Aorta (tissue), 5 donors: Measurements from ENCODE around the gene JPH3. TPM values are rescaled to one million over a fixed set of nuclear protein-coding genes. Genes with fewer than 3 reads are reported as not detected.
A peak's percentile ranks its signal among the peaks of the same experiment; 100 is the strongest.

Source experiments
- ATAC-seq: fragments of 200-7000 bp; cut with Tn5 transposase; one replicate; pipeline ENCODE4 v1.9.1; 2022; ENCODE audit warnings: moderate library complexity; ENCODE audit not compliant: low FRiP score
- DNase-seq, 2 donors: peaks; one replicate each; pipeline ENCODE4 v3.0.0-alpha.2; 2020
- H3K27ac ChIP-seq, 2 donors: one replicate each; pipeline ENCODE4 v1.5.1; 2013; ENCODE audit warnings: low read length in 2 of 2, mild to moderate bottlenecking in 2 of 2, moderate library complexity in 2 of 2, control low read depth in 1 of 2, inconsistent platforms in 1 of 2, low read depth in 1 of 2
- H3K27me3 ChIP-seq, 2 donors: one replicate each; pipeline ENCODE4 v1.6.1; 2013; ENCODE audit warnings: control low read depth in 1 of 2, low read length in 1 of 2, mild to moderate bottlenecking in 1 of 2, moderate library complexity in 1 of 2; ENCODE audit not compliant: insufficient read depth in 2 of 2, control insufficient read depth in 1 of 2
- H3K36me3 ChIP-seq, 2 donors: one replicate each; pipeline ENCODE4 v1.6.1; 2013; ENCODE audit warnings: control low read depth in 1 of 2, low read length in 1 of 2, mild to moderate bottlenecking in 1 of 2; ENCODE audit not compliant: insufficient read depth in 2 of 2, control insufficient read depth in 1 of 2
- H3K4me1 ChIP-seq, 2 donors: one replicate each; pipeline ENCODE4 v1.6.1; 2013; ENCODE audit warnings: low read length in 2 of 2, control low read depth in 1 of 2, mild to moderate bottlenecking in 1 of 2, moderate library complexity in 1 of 2; ENCODE audit not compliant: insufficient read depth in 2 of 2, control insufficient read depth in 1 of 2
- H3K4me3 ChIP-seq, 2 donors: one replicate each; pipeline ENCODE4 v1.5.1; 2013; ENCODE audit warnings: low read length in 2 of 2, control low read depth in 1 of 2, mild to moderate bottlenecking in 1 of 2
- H3K9me3 ChIP-seq: one replicate; pipeline ENCODE4 v1.6.1; 2013; ENCODE audit warnings: mild to moderate bottlenecking, low read length; ENCODE audit not compliant: control insufficient read depth
- WGBS, 2 donors: extraction: QIAGEN DNeasy Blood & Tissue Kit; methylation state at CpG; one replicate each; pipeline ENCODE4 v1.1.7; 2013; 5-methylcytosine and 5-hydroxymethylcytosine counted together
- intact Hi-C, 2 donors: fragments of 100-400 bp; cut with DNase I; formaldehyde crosslinking; loops; one replicate each; pipeline versions ENCODE4 v1.14.2 to v1.15.0; 2022
- polyA plus RNA-seq, 2 donors: library from polyadenylated mRNA; stranded (reverse); fragments of 200-250 nt; gene quantifications; one replicate each; pipeline ENCODE4 v1.2.3, GENCODE V29; 2013
- total RNA-seq, 2 donors: library from RNA; stranded (reverse); fragmentation: NEBNext Ultra II Directional; extraction: Animal tissue kit (Norgen Biotek cat#: 25700); gene quantifications; one replicate each; pipeline ENCODE4 v1.2.1, GENCODE V29; 2021
- donor health status: healthy with polysubstance abuse.
- donor health status: Bipolar disorder and iron deficiency.
- donor health status: DM: no; HTN: no; CAD: no.
- donor health status: DM: no; HTN: no; CAD: no.
- donor health status: DM: yes; HTN: yes; CAD: no.

Gene JPH3
- total and polyA plus RNA-seq, 4 donors: 0.21 to 0.26 TPM; not detected in 2

DNA sequence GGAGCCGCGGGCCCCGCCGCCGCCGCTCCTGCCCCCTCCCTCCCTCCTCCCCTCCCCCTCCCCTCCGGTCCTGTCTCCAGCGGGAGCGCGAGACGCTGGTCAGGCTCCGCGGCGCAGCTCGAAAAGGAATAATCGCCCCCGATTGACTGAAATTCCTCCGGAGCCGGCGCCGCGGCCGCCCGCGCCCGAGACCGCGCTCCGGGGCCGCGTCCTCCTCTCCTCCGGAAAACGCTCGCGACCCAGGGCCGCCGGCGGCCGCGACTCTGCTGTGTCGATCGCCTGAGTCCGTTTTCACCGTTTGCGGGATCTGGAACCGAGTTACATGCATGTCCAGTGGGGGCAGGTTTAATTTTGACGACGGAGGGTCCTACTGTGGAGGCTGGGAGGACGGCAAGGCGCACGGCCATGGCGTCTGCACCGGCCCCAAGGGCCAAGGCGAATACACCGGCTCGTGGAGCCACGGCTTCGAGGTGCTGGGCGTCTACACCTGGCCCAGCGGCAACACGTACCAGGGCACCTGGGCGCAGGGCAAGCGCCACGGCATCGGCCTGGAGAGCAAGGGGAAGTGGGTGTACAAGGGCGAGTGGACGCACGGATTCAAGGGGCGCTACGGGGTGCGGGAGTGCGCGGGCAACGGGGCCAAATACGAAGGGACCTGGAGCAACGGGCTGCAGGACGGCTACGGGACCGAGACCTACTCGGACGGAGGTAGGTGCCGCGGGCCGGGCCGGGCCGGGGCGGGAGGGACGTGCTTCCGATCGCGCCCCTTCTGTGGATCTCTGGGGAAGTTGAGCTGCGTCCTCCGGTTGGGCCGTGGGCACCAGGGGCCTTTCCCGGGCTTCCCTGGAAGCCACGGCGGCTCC, 744 bp downstream of the JPH3 start:
- H3K4me1 ChIP-seq: no peaks in the 10 kb centered on the region
- H3K27me3 ChIP-seq: no peaks in the 10 kb centered on the region
- no peaks in the 10 kb centered on the region for H3K36me3 ChIP-seq
- peak overlapping the region in 1 of 2 donors; percentile 22 for H3K4me3 ChIP-seq
- H3K9me3 ChIP-seq: peaks cover 5% of the 10 kb centered on the region
- H3K27ac ChIP-seq: no peak overlapping the region
- DNase-seq (peak in 1 of 2 donors; percentile 24), ATAC-seq (no peak)
- intact Hi-C loops: no loop called here
- 1% methylated on average over 71 to 97 of the region's 97 CpGs for WGBS, 2 donors

DNA sequence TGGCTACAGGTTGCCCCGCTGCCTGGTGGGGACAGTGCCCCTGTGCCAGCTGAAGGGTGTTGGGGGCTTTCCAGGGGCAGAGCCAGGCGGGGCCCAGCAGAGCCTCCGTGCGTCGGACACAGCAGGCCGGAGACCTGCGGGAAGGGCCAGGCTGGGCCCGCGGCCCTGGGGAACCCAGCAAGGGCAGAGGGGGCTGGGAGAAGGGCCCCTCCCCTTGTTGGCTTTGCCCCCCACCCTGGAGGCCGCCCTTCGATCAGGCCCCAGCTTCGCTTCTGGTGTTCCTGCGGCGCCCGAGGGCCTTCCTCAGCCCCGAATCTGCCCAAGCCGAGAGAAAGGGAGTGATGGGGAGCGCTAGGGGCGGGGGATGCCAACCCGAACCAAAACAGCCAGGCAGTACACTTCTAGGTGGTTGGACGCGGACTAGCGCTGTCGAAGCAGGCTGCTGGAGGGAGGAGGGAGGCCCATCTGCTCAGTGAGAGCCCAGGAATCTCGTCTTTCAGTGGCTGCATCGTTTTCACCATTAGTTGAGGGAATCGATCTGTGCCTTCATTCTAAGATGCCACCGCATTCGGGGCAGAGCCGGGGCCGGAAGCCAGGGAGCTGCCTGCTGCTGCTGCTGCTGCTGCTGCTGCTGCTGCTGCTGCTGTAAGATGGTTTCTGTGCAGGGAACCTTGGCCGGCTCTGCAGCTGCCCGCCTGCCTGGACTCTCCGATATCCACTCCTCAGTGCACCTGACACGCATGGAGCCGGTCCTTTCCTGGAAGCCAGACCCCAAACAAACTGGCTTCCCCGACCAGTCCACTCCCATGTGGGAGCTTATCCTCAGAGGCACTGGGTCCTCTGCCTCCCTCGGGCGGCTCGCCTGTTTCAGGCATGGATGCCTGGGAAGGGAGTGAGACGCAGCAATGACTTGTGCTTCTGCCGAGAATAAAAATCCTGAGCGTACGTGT, 1.7 kb downstream of the JPH3 start:
- peaks cover 5% of the 10 kb centered on the region for H3K9me3 ChIP-seq
- intact Hi-C loops: no loop called here
- H3K4me1 ChIP-seq: no peaks in the 10 kb centered on the region
- peak in 1 of 2 donors; percentile 37 for DNase-seq
- no peak overlapping the region for H3K27ac ChIP-seq
- H3K4me3 ChIP-seq: no peak overlapping the region
- ATAC-seq: no peak
- H3K36me3 ChIP-seq: no peaks in the 10 kb centered on the region
- 10 to 13% methylated on average over 36 to 44 of the region's 44 CpGs for WGBS, 2 donors
- no peaks in the 10 kb centered on the region for H3K27me3 ChIP-seq

DNA sequence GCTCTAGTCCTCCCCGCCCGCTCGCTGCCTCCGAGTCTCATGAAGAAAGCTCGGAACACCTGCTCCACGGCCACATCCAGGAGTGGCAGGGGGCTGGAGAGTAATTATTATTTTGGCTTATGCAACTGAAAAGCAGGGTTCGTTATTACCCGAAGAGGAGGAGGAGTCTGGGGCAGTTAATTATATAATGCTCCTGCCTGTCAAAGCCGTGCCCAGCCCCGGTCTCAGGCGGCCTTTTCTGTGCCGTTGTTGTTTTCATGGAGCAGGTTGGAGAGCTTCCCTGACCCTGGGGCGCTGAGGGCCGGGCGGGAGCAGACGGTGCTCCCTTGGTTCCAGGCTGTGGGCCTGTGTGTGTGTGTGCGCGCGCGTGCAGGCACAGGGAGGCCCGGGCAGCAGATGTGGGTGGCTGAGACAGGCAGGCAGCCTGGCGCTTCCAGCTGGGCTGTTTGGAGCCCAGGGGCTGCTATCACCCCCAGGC, 2.4 kb downstream of the JPH3 start:
- no peak overlapping the region for H3K27ac ChIP-seq
- no peak overlapping the region for H3K4me3 ChIP-seq
- no peaks in the 10 kb centered on the region for H3K4me1 ChIP-seq
- ATAC-seq: no peak
- intact Hi-C loops: no loop called here
- H3K9me3 ChIP-seq: no peaks in the 10 kb centered on the region
- peak in 1 of 2 donors; percentile 40 for DNase-seq
- H3K27me3 ChIP-seq: no peaks in the 10 kb centered on the region
- H3K36me3 ChIP-seq: no peaks in the 10 kb centered on the region
- 75 to 78% methylated on average over 22 of the region's 22 CpGs for WGBS, 2 donors

DNA sequence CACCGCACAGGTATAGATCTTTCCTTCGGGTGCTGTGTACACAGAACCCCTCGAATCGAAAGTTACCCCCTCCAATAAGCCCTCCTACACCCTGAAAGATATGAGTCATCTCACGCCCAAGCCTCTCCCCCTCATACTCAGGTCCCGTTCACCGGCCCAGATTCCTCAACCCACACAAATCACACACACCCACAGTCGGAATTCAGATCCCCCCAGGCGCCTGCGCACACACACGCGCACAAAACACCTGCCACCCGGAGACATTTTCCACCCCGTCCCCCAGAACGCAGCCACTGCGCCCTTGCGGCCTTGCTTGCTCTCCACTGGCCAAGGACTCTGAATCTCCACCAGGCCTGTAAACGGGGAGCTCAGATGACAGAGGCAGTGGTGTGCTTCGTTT, 4.9 kb downstream of the JPH3 start:
- WGBS, 2 donors: 86% methylated on average over 19 of the region's 19 CpGs
- Histone ChIP-seq H3K27ac (no peak overlapping the region), H3K36me3 (no peaks in the 10 kb centered on the region), H3K4me3 (no peak overlapping the region), H3K4me1 (no peaks in the 10 kb centered on the region), H3K27me3 (no peaks in the 10 kb centered on the region), H3K9me3 (no peaks in the 10 kb centered on the region)
- ATAC-seq (no peak), DNase-seq (peak in 1 of 2 donors; percentile 23)
- intact Hi-C loops: no loop called here

DNA sequence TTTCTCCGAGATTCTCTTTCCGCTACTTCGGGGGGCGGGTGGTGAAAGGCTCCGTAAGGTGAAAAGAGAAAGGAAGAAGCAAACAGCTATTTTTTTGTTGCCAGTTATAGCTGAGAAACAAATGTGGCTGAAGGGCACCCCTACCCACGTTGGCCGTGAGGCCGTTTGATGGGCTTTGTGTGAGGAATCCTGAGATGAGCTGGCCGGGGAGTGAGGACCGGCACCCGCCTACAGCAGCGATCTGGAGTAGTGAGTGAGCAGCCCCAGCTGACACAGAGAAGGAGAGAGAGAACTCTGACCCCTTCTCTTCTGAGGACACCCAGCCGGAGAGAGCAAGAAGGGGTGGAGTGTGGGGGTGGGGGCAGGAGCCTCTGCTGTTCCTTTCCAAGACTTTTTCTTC, 5.6 kb downstream of the JPH3 start:
- WGBS, 2 donors: 77 to 79% methylated on average over 13 of the region's 13 CpGs

DNA sequence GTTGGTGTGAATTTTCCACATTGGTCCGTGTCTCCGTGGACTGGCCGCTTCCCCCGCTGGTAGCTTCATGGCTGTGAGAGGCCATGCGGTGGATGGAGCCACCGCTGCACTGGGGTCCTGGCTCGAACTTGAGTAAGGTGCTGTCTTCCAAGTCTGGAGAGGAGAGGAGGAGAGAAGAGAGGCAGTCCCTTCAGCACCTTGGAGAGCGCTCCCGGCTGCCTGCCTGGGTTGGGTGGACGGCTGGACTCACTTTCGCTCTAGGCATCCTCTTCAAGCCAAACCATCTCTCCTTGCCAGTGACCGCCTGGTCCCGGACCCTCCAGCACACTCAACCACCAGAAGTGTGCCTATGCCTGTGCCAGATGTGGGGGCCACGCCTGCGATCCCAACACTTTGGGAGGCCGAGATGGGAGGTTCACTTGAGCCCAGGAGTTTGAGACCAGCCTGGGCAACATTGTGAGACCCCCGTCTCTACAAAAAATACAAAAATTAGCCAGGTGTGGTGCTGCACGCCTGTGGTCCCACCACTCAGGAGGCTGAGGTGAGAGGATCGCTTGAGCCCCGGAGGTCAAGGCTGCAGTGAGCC, 6.2 kb downstream of the JPH3 start:
- ATAC-seq (no peak), DNase-seq (peak; percentile 74 to 88)
- intact Hi-C loops: no loop called here
- no peaks in the 10 kb centered on the region for H3K4me1 ChIP-seq
- no peaks in the 10 kb centered on the region for H3K27me3 ChIP-seq
- H3K27ac ChIP-seq: no peak overlapping the region
- H3K4me3 ChIP-seq: no peak overlapping the region
- H3K9me3 ChIP-seq: no peaks in the 10 kb centered on the region
- H3K36me3 ChIP-seq: no peaks in the 10 kb centered on the region
- 41 to 42% methylated on average over 20 of the region's 20 CpGs for WGBS, 2 donors

More for the DNA sequence above, 5.6 kb downstream of the JPH3 start:
- intact Hi-C loops: no loop called here
- Histone ChIP-seq H3K4me1 (no peaks in the 10 kb centered on the region), H3K9me3 (no peaks in the 10 kb centered on the region), H3K27me3 (no peaks in the 10 kb centered on the region), H3K4me3 (no peak overlapping the region), H3K27ac (no peak overlapping the region), H3K36me3 (no peaks in the 10 kb centered on the region)
- ATAC-seq (no peak), DNase-seq (peak in 1 of 2 donors; percentile 18)

DNA sequence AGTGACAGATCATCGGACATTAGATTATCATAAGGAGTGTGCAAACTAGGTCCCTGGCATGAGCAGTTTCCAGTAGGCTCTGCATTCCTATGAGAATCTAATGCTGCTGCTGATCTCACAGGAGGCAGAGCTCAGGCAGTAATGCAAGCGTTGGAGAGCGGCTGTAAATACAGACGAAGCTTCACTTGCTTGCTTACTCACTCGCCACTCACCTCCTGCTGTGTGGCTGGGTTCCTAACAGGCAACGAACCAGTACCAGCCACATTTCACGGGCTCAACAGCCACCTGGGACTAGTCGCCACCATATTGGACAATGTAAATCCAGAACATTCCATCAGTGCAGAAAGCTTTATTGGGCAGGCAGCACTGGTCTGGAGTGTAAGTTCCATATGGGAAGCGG, 7.7 kb downstream of the JPH3 start:
- ATAC-seq: no peak
- WGBS, 2 donors: 68 to 72% methylated on average over 9 of the region's 9 CpGs
- Histone ChIP-seq H3K4me3 (no peak overlapping the region), H3K9me3 (no peaks in the 10 kb centered on the region), H3K27ac (no peak overlapping the region), H3K27me3 (no peaks in the 10 kb centered on the region), H3K36me3 (no peaks in the 10 kb centered on the region), H3K4me1 (no peaks in the 10 kb centered on the region)
- DNase-seq: no peak
- intact Hi-C loops: no loop called here

DNA sequence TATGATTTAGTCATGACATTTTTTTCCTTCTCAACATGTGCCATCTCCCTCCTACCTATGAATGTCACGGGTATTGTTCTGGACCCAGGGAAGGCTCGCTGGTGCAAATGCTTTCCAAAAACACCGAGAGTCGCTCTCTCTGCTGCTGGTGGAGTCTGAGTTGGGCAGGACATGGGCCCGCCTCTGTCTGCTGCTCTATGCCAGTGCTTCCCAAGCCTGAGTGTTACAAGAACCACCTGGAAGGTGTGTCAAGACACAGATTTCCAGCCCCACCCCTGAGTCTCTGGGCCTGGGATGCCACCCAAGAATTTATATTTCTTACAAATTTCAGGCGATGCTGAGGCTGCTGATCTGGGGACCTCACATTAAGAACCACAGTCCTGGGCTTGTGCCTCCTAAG, 9.1 kb downstream of the JPH3 start:
- Histone ChIP-seq H3K4me1 (no peaks in the 10 kb centered on the region), H3K9me3 (no peaks in the 10 kb centered on the region), H3K4me3 (no peak overlapping the region), H3K27me3 (no peaks in the 10 kb centered on the region), H3K36me3 (no peaks in the 10 kb centered on the region), H3K27ac (no peak overlapping the region)
- DNase-seq: peak in 1 of 2 donors; percentile 12
- WGBS, 2 donors: 73 to 78% methylated on average over 6 of the region's 6 CpGs
- intact Hi-C loops: no loop called here
- ATAC-seq: no peak
